PFSK-1 (cell line): ENCODE measurements around the gene SYT13. TPM values are rescaled to one million over a fixed set of nuclear protein-coding genes. Genes with fewer than 3 reads are reported as not detected.

Experiments used
- FOXP2 ChIP-seq: optimal IDR thresholded peaks from 2 replicates; pipeline ENCODE3; 2011; ENCODE audit warnings: borderline replicate concordance, control low read depth, inconsistent platforms; ENCODE audit not compliant: insufficient read depth; ENCODE audit errors: extremely low read length, extremely low read depth
- POLR2AphosphoS5 ChIP-seq: IDR thresholded peaks from 2 replicates; pipeline ENCODE4 v1.6.1; 2012; ENCODE audit warnings: low read depth, mild to moderate bottlenecking, control low read depth, low read length, moderate library complexity
- SIN3A ChIP-seq: IDR thresholded peaks from 2 replicates; pipeline ENCODE4 v1.6.1; 2012; ENCODE audit warnings: mild to moderate bottlenecking, low read length, moderate library complexity, borderline replicate concordance; ENCODE audit not compliant: insufficient read depth
- TAF1 ChIP-seq: IDR thresholded peaks from 2 replicates; pipeline ENCODE4 v1.6.1; 2012; ENCODE audit warnings: low read length, control low read depth, borderline replicate concordance; ENCODE audit not compliant: insufficient read depth
- polyA plus RNA-seq: library from polyadenylated mRNA; unstranded; fragments of >200 nt; gene quantifications from one replicate; pipeline ENCODE4 v1.2.1, GENCODE V29; 2012; ENCODE audit warnings: low read depth, missing spikeins; ENCODE audit not compliant: insufficient read length
- TF ChIP-seq, protein P1 (sequence below), 2 experiments: IDR thresholded peaks; 2 replicates each; pipeline versions ENCODE4 v1.6.1 to v1.8.0; 2011 to 2012; ENCODE audit warnings: low read depth in 2 of 2, low read length in 2 of 2, control low read depth in 1 of 2, inconsistent platforms in 1 of 2, mild to moderate bottlenecking in 1 of 2, moderate library complexity in 1 of 2; ENCODE audit not compliant: insufficient read depth in 1 of 2

The SYT13 gene
- not detected for polyA plus RNA-seq

DNA sequence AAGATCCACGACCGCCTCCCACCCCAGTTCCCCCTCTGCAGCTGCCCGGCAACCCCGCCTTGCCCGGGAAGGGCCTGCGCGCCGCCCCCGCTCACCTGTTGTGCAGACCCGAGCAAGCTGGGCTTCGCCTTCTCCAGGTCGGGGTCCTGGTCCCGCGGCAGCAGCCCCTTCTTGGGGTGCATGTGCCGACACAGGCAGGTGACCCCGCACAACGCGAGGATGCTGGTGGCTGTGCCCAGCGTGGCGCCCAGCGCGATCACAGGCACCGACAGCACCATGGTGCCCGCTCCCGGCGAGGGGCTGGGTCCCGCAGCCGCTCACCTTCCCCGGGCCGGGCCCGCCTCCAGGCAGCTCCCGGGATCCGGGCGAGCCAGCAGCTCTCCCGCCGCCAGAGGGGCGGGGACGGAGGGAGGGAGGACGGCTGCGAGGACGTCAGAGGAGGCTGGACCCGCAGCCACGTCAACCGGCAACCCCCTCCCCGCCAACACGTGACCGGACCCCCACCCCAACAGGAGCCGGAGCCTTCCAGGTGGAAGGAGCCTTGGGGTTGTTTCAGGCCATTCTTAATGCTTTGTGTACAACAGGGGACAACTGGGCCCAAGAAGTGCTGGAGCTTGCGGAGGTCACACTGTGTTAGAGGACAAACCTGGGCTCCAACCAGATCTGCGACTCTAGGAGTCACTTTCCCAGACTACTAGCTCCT lies at the start of gene SYT13:
SYT13 (minus strand) TSS at position 412 of the 703 bp plus-strand sequence; CDS start at position 278, 134 bp downstream.
- no peak for TF ChIP-seq TAF1
- TF ChIP-seq FOXP2 = no peak
- no peak for TF ChIP-seq SIN3A
- TF ChIP-seq, protein P1, sequence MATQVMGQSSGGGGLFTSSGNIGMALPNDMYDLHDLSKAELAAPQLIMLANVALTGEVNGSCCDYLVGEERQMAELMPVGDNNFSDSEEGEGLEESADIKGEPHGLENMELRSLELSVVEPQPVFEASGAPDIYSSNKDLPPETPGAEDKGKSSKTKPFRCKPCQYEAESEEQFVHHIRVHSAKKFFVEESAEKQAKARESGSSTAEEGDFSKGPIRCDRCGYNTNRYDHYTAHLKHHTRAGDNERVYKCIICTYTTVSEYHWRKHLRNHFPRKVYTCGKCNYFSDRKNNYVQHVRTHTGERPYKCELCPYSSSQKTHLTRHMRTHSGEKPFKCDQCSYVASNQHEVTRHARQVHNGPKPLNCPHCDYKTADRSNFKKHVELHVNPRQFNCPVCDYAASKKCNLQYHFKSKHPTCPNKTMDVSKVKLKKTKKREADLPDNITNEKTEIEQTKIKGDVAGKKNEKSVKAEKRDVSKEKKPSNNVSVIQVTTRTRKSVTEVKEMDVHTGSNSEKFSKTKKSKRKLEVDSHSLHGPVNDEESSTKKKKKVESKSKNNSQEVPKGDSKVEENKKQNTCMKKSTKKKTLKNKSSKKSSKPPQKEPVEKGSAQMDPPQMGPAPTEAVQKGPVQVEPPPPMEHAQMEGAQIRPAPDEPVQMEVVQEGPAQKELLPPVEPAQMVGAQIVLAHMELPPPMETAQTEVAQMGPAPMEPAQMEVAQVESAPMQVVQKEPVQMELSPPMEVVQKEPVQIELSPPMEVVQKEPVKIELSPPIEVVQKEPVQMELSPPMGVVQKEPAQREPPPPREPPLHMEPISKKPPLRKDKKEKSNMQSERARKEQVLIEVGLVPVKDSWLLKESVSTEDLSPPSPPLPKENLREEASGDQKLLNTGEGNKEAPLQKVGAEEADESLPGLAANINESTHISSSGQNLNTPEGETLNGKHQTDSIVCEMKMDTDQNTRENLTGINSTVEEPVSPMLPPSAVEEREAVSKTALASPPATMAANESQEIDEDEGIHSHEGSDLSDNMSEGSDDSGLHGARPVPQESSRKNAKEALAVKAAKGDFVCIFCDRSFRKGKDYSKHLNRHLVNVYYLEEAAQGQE (IDR thresholded peaks at IDR 0.05; ENCODE audit: insufficient read depth in 1 of 2, low read depth in 2 of 2, low read length in 2 of 2) = no peak
- no peak for TF ChIP-seq POLR2AphosphoS5

DNA sequence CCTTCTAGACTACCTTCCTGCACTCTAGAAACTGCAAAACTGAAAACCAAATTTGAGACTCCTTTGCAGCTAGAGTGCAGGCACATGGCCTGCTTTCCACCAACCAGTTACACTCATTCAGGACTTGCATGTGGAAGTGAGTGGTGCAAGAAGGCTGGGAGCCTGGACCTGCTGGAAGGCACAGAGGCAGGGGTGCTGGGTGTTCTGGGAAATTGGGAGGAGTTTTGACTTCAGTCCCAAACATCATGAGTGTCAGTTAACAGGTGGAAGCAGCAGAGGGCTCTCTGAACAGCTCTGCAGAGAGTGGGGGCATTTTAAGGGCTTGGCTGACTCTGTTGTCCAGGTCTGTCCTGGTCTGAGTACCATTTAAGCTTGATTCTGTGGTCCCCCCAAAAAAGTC lies 49.3 kb upstream of the SYT13 start:
- TF ChIP-seq POLR2AphosphoS5 (no peak), TAF1 (no peak), FOXP2 (no peak), SIN3A (no peak)
- TF ChIP-seq, protein P1 (IDR thresholded peaks at IDR 0.05; ENCODE audit: insufficient read depth in 1 of 2, low read depth in 2 of 2, low read length in 2 of 2) = no peak

DNA sequence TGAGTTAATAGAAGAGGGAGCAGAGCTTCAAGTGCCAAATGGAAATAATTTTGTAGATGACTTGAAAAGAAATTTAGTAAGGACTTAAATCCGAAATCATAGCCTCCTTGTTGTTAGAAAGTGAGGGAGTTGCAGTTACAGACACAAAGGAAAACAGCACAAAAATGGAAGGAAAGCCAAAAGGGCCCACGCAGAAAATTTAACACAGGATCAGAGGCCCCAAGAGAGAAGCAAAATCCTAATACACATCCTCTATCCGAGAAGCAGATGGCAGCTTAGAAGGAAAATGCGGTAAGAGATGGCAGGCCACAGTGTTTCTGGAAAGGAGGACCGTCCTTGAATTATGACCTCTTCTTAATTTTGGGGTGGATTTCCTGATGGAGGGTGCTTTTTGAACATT lies 48.7 kb upstream of the SYT13 start:
- TF ChIP-seq SIN3A (no peak), TAF1 (no peak), POLR2AphosphoS5 (no peak), FOXP2 (no peak)
- TF ChIP-seq, protein P1 (IDR thresholded peaks at IDR 0.05; ENCODE audit: insufficient read depth in 1 of 2, low read depth in 2 of 2, low read length in 2 of 2) = no peak

DNA sequence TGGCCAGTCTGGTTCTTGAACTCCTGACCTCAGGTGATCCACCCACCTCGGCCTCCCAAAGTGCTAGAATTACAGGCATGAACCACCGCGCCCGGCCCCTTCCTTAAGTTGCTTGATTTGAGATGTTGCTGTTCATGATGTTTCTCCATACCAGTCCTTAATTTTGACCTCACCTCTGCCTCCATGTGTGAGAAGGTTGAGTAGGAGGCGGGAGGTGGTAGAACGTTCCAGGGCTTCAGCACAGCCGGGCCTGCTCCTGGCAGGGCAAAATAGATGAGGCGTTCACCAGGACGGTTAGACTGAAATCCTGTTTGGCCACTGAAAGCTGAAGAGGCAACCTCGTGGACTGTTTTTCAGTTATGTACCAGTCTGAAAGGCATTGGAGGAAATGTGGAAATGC lies 48.3 kb upstream of the SYT13 start:
- TF ChIP-seq POLR2AphosphoS5 = no peak
- no peak for TF ChIP-seq FOXP2
- TF ChIP-seq, protein P1 (IDR thresholded peaks at IDR 0.05; ENCODE audit: insufficient read depth in 1 of 2, low read depth in 2 of 2, low read length in 2 of 2) = no peak
- TF ChIP-seq SIN3A = no peak
- no peak for TF ChIP-seq TAF1
